Astrocyte (in vitro differentiated cells and primary cell): Measurements from ENCODE around the gene ETV3.

ENCODE experiments used
- CTCF ChIP-seq: IDR thresholded peaks from 2 replicates; pipeline ENCODE4 v1.5.1; 2011; ENCODE audit warnings: low read depth, mild to moderate bottlenecking, inconsistent platforms, low read length, moderate library complexity; ENCODE audit not compliant: insufficient read depth
- EZH2 ChIP-seq: IDR thresholded peaks from 2 replicates; pipeline ENCODE4 v1.6.1; 2012; ENCODE audit warnings: mild to moderate bottlenecking, low read length, inconsistent platforms; ENCODE audit not compliant: insufficient read depth

- TF ChIP-seq CTCF (no peak), EZH2 (no peak)
These were observed 40.3 kb upstream of the ETV3 start for GRCh38 chr1:157178490-157178889.
